ENCODE data around the gene RFK.

- TF ChIP-seq POLR2A (IDR thresholded peaks at IDR 0.05) = no peak
- TF ChIP-seq, protein P1, sequence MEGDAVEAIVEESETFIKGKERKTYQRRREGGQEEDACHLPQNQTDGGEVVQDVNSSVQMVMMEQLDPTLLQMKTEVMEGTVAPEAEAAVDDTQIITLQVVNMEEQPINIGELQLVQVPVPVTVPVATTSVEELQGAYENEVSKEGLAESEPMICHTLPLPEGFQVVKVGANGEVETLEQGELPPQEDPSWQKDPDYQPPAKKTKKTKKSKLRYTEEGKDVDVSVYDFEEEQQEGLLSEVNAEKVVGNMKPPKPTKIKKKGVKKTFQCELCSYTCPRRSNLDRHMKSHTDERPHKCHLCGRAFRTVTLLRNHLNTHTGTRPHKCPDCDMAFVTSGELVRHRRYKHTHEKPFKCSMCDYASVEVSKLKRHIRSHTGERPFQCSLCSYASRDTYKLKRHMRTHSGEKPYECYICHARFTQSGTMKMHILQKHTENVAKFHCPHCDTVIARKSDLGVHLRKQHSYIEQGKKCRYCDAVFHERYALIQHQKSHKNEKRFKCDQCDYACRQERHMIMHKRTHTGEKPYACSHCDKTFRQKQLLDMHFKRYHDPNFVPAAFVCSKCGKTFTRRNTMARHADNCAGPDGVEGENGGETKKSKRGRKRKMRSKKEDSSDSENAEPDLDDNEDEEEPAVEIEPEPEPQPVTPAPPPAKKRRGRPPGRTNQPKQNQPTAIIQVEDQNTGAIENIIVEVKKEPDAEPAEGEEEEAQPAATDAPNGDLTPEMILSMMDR (IDR thresholded peaks at IDR 0.05) = no peak
Measured at GRCh38 chr9:76423216-76424177, 29.3 kb upstream of the RFK start.

All from sigmoid colon (tissue), 3 donors.